DND-41 (cell line): ENCODE results near the gene CCDC82.

Experiments used
- ATAC-seq: fragments of 200-7000 bp; cut with Tn5 transposase; 3 replicates; pipeline ENCODE4 v1.9.1; 2021; ENCODE audit warnings: low read depth; ENCODE audit not compliant: insufficient read depth
- DNase-seq: peaks from one replicate; pipeline ENCODE4 v3.0.0-alpha.2; 2020
- H2AFZ ChIP-seq: 2 replicates; pipeline ENCODE4 v1.6.0; 2012; ENCODE audit warnings: low read depth, low read length
- H3K27ac ChIP-seq: 2 replicates; pipeline ENCODE4 v1.5.1; 2012; ENCODE audit warnings: low read length, inconsistent platforms
- H3K27me3 ChIP-seq: fragments of 200-600 bp; sonication (generic); 2 replicates; pipeline ENCODE4 v1.6.0; 2012; ENCODE audit warnings: low read length, mild to moderate bottlenecking, inconsistent platforms; ENCODE audit not compliant: insufficient read depth, poor library complexity
- H3K36me3 ChIP-seq: 2 replicates; pipeline ENCODE4 v1.5.1; 2012; ENCODE audit warnings: low read length, inconsistent platforms; ENCODE audit not compliant: insufficient read depth
- H3K4me1 ChIP-seq: 2 replicates; pipeline ENCODE4 v1.5.1; 2012; ENCODE audit warnings: mild to moderate bottlenecking, low read length; ENCODE audit not compliant: insufficient read depth
- H3K4me2 ChIP-seq: 2 replicates; pipeline ENCODE4 v1.6.0; 2012; ENCODE audit warnings: mild to moderate bottlenecking, moderate library complexity, low read length, inconsistent platforms; ENCODE audit not compliant: insufficient read depth
- H3K4me3 ChIP-seq, 2 experiments: fragments of 200-600 bp in 1 of 2; shearing (Covaris generic) in 1 of 2; 2 replicates each; pipeline ENCODE4 v1.5.1; 2012 to 2016; ENCODE audit warnings: inconsistent platforms in 2 of 2, low read length in 2 of 2, mild to moderate bottlenecking in 2 of 2, low read depth in 1 of 2, moderate library complexity in 1 of 2
- H3K79me2 ChIP-seq: 2 replicates; pipeline ENCODE4 v1.6.0; 2012; ENCODE audit warnings: low read length, inconsistent platforms; ENCODE audit not compliant: insufficient read depth
- H3K9ac ChIP-seq: 2 replicates; pipeline ENCODE4 v1.6.0; 2012; ENCODE audit warnings: low read depth, mild to moderate bottlenecking, inconsistent platforms, low read length, moderate library complexity
- H3K9me3 ChIP-seq: 2 replicates; pipeline ENCODE4 v1.5.1; 2012; ENCODE audit warnings: low read length, moderate library complexity, mild to moderate bottlenecking, inconsistent platforms; ENCODE audit not compliant: insufficient read depth, severe bottlenecking
- H4K20me1 ChIP-seq: 2 replicates; pipeline ENCODE4 v1.6.0; 2012; ENCODE audit warnings: low read length; ENCODE audit not compliant: insufficient read depth
- EZH2 ChIP-seq: IDR thresholded peaks from 3 replicates; pipeline ENCODE4 v1.6.1; 2012; ENCODE audit warnings: borderline replicate concordance, low read depth, mild to moderate bottlenecking, moderate library complexity, low read length, inconsistent platforms; ENCODE audit not compliant: severe bottlenecking
- TF ChIP-seq, protein P1 (sequence below): IDR thresholded peaks from 2 replicates; pipeline ENCODE4 v1.5.1; 2012; ENCODE audit warnings: borderline replicate concordance, low read length, moderate library complexity, mild to moderate bottlenecking; ENCODE audit not compliant: poor library complexity, severe bottlenecking; ENCODE audit errors: extremely low read depth

The CCDC82 gene

GRCh38 chr11:96331699-96332116, 58.0 kb downstream of the CCDC82 start:
- H4K20me1 ChIP-seq = no peaks in the 10 kb centered on the region
- no peaks in the 10 kb centered on the region; the same call in 1 of the 2 replicates for H3K79me2 ChIP-seq
- DNase-seq = no peak
- no peak for ATAC-seq
- H3K9me3 ChIP-seq = no peaks in the 10 kb centered on the region
- no peaks in the 10 kb centered on the region for H3K4me1 ChIP-seq
- H3K36me3 ChIP-seq = no peaks in the 10 kb centered on the region
- no peak overlapping the region for H3K4me2 ChIP-seq
- no peak overlapping the region for H3K4me3 ChIP-seq
- no peaks in the 10 kb centered on the region for H3K27me3 ChIP-seq
- H2AFZ ChIP-seq = no peak overlapping the region
- no peak overlapping the region for H3K9ac ChIP-seq
- no peak overlapping the region for H3K27ac ChIP-seq
- no peak for TF ChIP-seq EZH2
- TF ChIP-seq, protein P1, sequence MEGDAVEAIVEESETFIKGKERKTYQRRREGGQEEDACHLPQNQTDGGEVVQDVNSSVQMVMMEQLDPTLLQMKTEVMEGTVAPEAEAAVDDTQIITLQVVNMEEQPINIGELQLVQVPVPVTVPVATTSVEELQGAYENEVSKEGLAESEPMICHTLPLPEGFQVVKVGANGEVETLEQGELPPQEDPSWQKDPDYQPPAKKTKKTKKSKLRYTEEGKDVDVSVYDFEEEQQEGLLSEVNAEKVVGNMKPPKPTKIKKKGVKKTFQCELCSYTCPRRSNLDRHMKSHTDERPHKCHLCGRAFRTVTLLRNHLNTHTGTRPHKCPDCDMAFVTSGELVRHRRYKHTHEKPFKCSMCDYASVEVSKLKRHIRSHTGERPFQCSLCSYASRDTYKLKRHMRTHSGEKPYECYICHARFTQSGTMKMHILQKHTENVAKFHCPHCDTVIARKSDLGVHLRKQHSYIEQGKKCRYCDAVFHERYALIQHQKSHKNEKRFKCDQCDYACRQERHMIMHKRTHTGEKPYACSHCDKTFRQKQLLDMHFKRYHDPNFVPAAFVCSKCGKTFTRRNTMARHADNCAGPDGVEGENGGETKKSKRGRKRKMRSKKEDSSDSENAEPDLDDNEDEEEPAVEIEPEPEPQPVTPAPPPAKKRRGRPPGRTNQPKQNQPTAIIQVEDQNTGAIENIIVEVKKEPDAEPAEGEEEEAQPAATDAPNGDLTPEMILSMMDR = no peak

DNA sequence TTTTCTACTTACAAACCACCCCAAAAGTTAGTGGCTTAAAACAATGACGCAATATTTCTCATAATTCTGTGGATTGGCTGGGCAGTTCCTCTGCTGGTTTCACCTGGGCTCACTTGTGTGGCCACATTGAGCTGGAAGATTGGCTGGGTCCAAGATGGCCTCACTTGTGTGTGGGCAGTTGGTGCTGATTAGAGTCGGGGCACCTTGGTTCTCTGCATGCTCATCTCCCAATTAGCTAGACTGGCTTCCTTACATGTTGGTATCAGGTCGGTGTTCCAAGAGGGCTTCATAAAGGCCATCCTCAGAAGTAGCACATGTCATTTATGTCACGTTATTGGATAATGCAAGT, 59.2 kb downstream of the CCDC82 start:
- ATAC-seq (no peak), DNase-seq (no peak)
- Histone ChIP-seq H3K4me3 (no peak overlapping the region), H3K4me2 (no peak overlapping the region), H3K27ac (no peak overlapping the region), H3K27me3 (no peaks in the 10 kb centered on the region), H3K9me3 (no peaks in the 10 kb centered on the region), H3K9ac (no peak overlapping the region), H3K79me2 (no peaks in the 10 kb centered on the region; the same call in 1 of the 2 replicates), H2AFZ (no peak overlapping the region), H3K36me3 (no peaks in the 10 kb centered on the region), H3K4me1 (no peaks in the 10 kb centered on the region), H4K20me1 (no peaks in the 10 kb centered on the region)
- TF ChIP-seq, protein P1 = no peak
- no peak for TF ChIP-seq EZH2

DNA sequence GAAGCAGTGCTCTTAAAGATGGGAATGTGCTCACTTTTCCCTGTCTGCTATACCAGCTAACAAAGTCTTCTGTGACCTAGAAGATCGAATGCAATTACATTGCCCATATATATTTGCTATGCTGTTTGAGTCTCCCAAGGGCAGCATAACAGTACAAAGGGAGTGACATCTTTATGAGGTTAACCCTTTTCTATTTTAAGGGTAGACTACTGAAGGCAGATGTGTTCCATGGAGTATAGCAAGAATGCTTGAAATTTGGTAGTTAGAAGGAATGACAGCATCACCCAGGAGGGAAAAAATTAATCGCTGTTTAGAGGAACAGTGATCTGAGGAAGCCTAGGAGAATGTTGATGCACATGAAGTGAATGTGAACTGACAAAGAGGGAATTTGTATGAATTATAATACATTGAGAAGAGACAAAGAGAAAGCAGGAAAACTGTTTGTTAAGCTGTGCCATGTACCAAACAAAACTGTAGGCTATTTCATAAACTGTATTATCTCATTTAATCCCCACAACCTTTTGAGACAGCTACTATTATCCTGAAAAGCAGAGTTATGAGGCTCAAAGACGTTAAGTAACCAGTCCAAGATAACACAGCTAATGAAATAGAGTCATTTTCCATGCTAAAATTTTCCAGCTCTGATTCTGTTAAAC, 59.7 kb downstream of the CCDC82 start:
- Histone ChIP-seq H3K79me2 (no peaks in the 10 kb centered on the region; the same call in 1 of the 2 replicates), H3K27ac (no peak overlapping the region)

More for the DNA sequence above, 59.7 kb downstream of the CCDC82 start:
- TF ChIP-seq, protein P1 = no peak
- TF ChIP-seq EZH2 = no peak
- Histone ChIP-seq H2AFZ (no peak overlapping the region), H3K27me3 (no peaks in the 10 kb centered on the region), H3K9me3 (no peaks in the 10 kb centered on the region), H3K4me3 (no peak overlapping the region), H3K36me3 (no peaks in the 10 kb centered on the region), H3K4me1 (no peaks in the 10 kb centered on the region), H3K9ac (no peak overlapping the region), H4K20me1 (no peaks in the 10 kb centered on the region), H3K4me2 (no peak overlapping the region)
- ATAC-seq = no peak
- DNase-seq = no peak
